ENCODE results near the gene NEDD4L.

Gene NEDD4L

GRCh38 chr18:58382446-58382845, 338.4 kb downstream of the NEDD4L start (continued):
- TF ChIP-seq ZNF280D (tag by site-specific recombination; IDR thresholded peaks at IDR 0.05) (no peak), ZNF585B (tag by site-specific recombination; IDR thresholded peaks at IDR 0.05) (no peak), PRDM2 (tag by site-specific recombination; IDR thresholded peaks at IDR 0.05; ENCODE audit: borderline replicate concordance) (no peak)

GRCh38 chr18:58385472-58385871, 341.4 kb downstream of the NEDD4L start:
- Histone ChIP-seq H3K4me1 (ENCODE audit: control insufficient read depth, insufficient read depth, low read length) (no peaks in the 10 kb centered on the region), H3K9me3 (ENCODE audit: control insufficient read depth, insufficient read depth, low read depth, low read length) (no peaks in the 10 kb centered on the region), H3K27ac (ENCODE audit: extremely low read depth, low read depth, low read length) (no peak overlapping the region), H3K4me3 (ENCODE audit: low read depth, low read length) (no peak overlapping the region), H3K36me3 (ENCODE audit: control insufficient read depth in 2 of 2, insufficient read depth in 1 of 2, low read length in 2 of 2) (peaks cover 4 to 57% of the 10 kb centered on the region in 2 experiments; a peak in 1 of 3 replicates)
- ChIA-PET CTCF (no interaction called here), POLR2A (no interaction called here)
- TF ChIP-seq KLF16 (tag by site-specific recombination; IDR thresholded peaks at IDR 0.05) (no peak), ZNF707 (tag by site-specific recombination; IDR thresholded peaks at IDR 0.05) (no peak), ZBTB26 (tag by site-specific recombination; optimal IDR thresholded peaks at IDR 0.05) (no peak), ZSCAN30 (tag by site-specific recombination; IDR thresholded peaks at IDR 0.05) (no peak), ATF2 (tag by site-specific recombination; IDR thresholded peaks at IDR 0.05; ENCODE audit: low read depth) (no peak), HOXC10 (CRISPR knock-in tag; IDR thresholded peaks at IDR 0.05) (no peak), IKZF3 (tag by site-specific recombination; IDR thresholded peaks at IDR 0.05) (no peak), ZNF280C (tag by site-specific recombination; IDR thresholded peaks at IDR 0.05) (no peak), ZIC2 (tag by site-specific recombination; IDR thresholded peaks at IDR 0.05) (no peak), ZNF394 (tag by site-specific recombination; IDR thresholded peaks at IDR 0.05; ENCODE audit: borderline replicate concordance) (no peak), ZNF311 (tag by site-specific recombination; IDR thresholded peaks at IDR 0.05; ENCODE audit: borderline replicate concordance) (no peak), ZNF132 (tag by site-specific recombination; IDR thresholded peaks at IDR 0.05; ENCODE audit: borderline replicate concordance) (no peak), ZNF747 (tag by site-specific recombination; IDR thresholded peaks at IDR 0.05) (no peak)
